RWPE2 (cell line): Measurements from ENCODE around the gene CEP72.
"Not testable (repeated sequence)": the region's sequence is repeated elsewhere in the genome, so short reads cannot be mapped to it uniquely, and the experiment has no call there.

Experiments
- ATAC-seq: fragments of 200-7000 bp; cut with Tn5 transposase; 3 replicates; pipeline ENCODE4 v1.9.1; 2021; ENCODE audit warnings: low read depth
- DNase-seq: peaks from one replicate; pipeline ENCODE4 v3.0.0-alpha.2; 2020; ENCODE audit warnings: low spot score
- H3K27ac ChIP-seq: fragments of 450-650 bp; 2 replicates; pipeline ENCODE4 v1.5.1; 2017; ENCODE audit warnings: mild to moderate bottlenecking; ENCODE audit not compliant: poor library complexity, severe bottlenecking
- H3K27me3 ChIP-seq: fragments of 250-450 bp; sonication (Bioruptor Pico); 2 replicates; pipeline ENCODE4 v1.5.1; 2021; ENCODE audit warnings: mild to moderate bottlenecking, moderate library complexity; ENCODE audit not compliant: insufficient read depth, poor library complexity, severe bottlenecking
- H3K36me3 ChIP-seq: fragments of 250-450 bp; sonication (Bioruptor Pico); 2 replicates; pipeline ENCODE4 v1.5.1; 2020; ENCODE audit warnings: low read depth, mild to moderate bottlenecking, moderate library complexity
- H3K4me1 ChIP-seq: fragments of 250-450 bp; sonication (Bioruptor Pico); 2 replicates; pipeline ENCODE4 v1.5.1; 2021; ENCODE audit warnings: mild to moderate bottlenecking, moderate library complexity; ENCODE audit not compliant: insufficient read depth, poor library complexity, severe bottlenecking
- H3K4me3 ChIP-seq: fragments of 250-450 bp; sonication (Bioruptor Pico); 2 replicates; pipeline ENCODE4 v1.5.1; 2021; ENCODE audit warnings: mild to moderate bottlenecking, moderate library complexity; ENCODE audit not compliant: severe bottlenecking
- H3K9me3 ChIP-seq: fragments of 250-450 bp; sonication (Bioruptor Pico); 2 replicates; pipeline ENCODE4 v1.5.1; 2021; ENCODE audit warnings: mild to moderate bottlenecking, moderate library complexity; ENCODE audit not compliant: severe bottlenecking
- TF ChIP-seq, protein P1 (sequence below): fragments of 450-650 bp; IDR thresholded peaks from one replicate; pipeline ENCODE4 v1.5.1; 2017; ENCODE audit warnings: mild to moderate bottlenecking, moderate library complexity; ENCODE audit not compliant: poor library complexity, severe bottlenecking

Gene CEP72

DNA sequence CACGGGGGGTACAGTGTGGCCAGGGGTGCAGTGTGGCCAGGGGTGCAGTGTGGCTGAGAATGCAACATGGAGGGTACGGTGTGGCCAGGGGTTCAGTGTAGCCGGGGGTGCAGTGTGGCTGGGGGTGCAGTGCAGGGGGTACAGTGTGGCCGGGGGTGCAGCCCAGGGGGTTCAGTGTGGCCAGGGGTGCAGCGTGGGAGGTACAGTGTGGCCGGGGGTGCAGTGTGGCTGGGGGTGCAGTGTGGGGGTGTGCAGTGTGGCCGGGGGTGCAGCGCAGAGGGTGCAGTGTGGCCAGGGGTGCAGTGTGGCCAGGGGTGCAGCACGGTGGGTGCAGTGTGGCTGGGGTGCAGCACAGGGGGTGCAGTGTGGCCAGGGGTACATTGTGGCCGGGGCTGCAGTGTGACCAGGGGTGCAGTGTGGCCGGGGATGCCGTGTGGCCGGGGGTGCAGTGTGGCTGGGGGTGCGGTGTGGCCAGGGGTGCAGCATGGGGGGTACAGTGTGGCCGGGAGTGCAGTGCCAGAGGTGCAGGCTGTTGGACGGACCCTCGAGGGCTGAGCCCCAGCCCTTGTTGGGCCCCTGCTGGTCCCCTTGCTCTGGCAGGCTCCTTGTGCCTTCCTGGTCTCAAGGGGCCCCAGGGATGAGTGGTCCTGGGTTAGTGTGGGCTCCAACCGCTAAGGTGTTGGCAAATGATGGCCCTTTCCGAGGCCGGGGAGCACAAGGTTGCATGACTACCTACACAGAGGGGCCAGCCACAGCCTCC lies 63.2 kb downstream of the CEP72 start:
- Histone ChIP-seq H3K4me3 (no peak overlapping the region), H3K9me3 (no peaks in the 10 kb centered on the region), H3K36me3 (no peaks in the 10 kb centered on the region), H3K27ac (no peak overlapping the region), H3K27me3 (peaks cover 30% of the 10 kb centered on the region), H3K4me1 (peaks cover 4% of the 10 kb centered on the region)
- DNase-seq (no peak), ATAC-seq (no peak)
- TF ChIP-seq, protein P1, sequence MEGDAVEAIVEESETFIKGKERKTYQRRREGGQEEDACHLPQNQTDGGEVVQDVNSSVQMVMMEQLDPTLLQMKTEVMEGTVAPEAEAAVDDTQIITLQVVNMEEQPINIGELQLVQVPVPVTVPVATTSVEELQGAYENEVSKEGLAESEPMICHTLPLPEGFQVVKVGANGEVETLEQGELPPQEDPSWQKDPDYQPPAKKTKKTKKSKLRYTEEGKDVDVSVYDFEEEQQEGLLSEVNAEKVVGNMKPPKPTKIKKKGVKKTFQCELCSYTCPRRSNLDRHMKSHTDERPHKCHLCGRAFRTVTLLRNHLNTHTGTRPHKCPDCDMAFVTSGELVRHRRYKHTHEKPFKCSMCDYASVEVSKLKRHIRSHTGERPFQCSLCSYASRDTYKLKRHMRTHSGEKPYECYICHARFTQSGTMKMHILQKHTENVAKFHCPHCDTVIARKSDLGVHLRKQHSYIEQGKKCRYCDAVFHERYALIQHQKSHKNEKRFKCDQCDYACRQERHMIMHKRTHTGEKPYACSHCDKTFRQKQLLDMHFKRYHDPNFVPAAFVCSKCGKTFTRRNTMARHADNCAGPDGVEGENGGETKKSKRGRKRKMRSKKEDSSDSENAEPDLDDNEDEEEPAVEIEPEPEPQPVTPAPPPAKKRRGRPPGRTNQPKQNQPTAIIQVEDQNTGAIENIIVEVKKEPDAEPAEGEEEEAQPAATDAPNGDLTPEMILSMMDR: no peak

DNA sequence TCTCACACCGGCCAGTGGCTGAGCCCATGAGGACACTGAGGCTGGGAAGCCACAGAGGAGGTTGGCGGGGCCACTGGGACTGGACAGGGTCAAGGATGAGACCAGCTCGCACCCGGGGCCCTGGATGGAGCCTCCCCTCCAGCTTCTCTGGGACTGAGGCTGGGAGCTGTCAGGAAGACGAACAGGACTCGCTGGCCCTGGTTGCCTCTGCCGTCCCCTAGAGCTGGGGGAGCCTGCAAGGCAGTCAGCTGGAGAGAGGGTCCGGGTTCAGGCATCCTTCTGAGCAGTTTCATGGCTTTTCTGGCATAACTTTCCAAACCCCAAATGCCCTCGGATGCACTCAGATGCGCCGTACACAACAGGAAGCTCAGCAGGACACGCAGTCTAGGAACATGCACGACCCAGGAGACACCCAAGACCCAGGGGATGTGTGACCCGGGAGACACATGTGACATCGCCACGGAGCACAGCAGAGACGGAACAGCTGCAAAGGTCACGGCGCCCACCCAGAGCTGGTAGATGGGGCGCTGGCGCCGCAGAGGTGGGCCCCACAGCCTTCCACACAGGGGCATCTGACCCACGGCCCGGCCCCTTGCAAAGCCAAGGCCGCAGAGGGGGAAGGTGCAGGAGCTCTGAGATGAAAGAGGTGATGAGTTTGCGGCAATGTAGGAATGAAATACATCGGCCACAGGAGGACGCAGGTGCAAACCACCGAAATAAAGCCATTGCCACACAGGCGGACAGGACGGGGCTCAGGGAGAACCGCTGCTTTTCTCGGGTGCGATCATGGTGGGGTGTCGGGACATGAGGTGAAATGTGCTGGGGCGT lies 63.9 kb downstream of the CEP72 start:
- no peak overlapping the region for H3K27ac ChIP-seq
- no peak for ATAC-seq
- TF ChIP-seq, protein P1: no peak
- H3K4me3 ChIP-seq: no peak overlapping the region
- no peaks in the 10 kb centered on the region for H3K36me3 ChIP-seq
- peaks cover 4% of the 10 kb centered on the region for H3K4me1 ChIP-seq
- peaks cover 30% of the 10 kb centered on the region for H3K27me3 ChIP-seq
- no peak for DNase-seq
- H3K9me3 ChIP-seq: no peaks in the 10 kb centered on the region

DNA sequence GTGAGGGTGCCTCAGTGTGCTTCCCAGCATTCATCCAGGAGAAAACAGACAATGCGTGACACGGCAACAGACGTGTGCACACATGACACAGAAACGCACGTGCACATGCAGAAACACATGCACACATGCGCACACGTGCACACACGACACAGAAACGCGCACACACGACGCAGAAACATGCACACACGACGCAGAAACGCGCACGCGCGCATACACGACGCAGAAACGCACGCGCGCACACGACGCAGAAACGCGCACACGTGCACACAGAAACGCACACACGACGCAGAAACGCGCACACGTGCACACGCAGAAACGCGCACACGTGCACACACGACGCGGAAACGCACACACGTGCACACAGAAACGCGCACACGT lies 64.5 kb downstream of the CEP72 start:
- ATAC-seq (no peak), DNase-seq (no peak)
- Histone ChIP-seq H3K9me3 (no peaks in the 10 kb centered on the region), H3K27ac (no peak overlapping the region), H3K36me3 (no peaks in the 10 kb centered on the region), H3K4me3 (no peak overlapping the region), H3K27me3 (peaks cover 30% of the 10 kb centered on the region), H3K4me1 (peaks cover 4% of the 10 kb centered on the region)
- TF ChIP-seq, protein P1: no peak

DNA sequence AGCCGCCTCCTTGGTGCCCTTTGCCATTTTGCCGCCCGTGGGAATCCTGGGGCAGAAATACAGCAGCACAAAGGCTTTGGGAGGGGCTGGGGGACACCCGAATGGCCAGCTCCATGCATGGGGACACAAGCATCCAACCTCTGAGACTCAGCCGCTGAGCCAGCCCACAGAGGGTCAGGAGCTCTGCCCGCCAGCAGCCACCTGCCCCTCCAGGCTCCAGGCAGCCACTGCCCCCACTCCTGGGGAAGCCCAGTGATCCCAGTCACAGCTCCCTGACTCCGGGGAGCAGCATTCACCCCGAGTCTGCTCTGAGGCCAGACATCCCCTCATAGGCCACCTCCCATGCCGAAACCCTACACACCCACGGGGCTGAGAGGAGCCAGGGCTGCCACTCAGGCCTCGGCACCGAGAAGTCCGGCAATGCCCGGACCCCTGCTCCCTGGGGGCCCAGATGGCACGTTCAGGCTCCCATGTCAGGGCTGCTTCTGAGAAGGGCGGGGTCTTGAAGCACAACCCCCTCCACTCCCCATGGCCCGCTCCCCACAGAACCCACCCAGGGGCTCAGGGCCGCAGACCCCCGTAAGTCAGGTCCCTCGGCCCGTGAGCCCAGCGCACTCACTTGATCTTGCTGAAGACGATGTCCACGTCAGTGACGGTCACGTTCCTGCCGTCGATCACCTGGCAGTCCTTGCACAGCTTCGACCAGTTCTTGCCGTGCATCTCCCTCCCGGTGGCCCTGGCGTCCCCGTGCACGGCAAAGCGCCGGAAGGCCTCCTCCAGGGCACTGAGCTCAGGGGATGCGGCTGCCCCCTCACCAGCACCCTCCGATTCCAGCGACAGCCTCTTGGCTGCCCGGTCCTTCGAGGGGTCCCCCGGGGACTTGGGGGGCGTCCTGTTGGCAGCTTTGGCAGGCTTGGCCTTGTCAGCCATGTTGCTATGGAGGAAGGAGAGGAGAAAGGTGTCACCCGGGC lies 65.3 kb downstream of the CEP72 start:
- Histone ChIP-seq H3K27me3 (peaks cover 23% of the 10 kb centered on the region), H3K27ac (no peak overlapping the region), H3K4me3 (no peak overlapping the region), H3K9me3 (no peaks in the 10 kb centered on the region), H3K4me1 (peaks cover 4% of the 10 kb centered on the region), H3K36me3 (no peaks in the 10 kb centered on the region)
- DNase-seq: no peak
- TF ChIP-seq, protein P1: no peak
- no peak for ATAC-seq

DNA sequence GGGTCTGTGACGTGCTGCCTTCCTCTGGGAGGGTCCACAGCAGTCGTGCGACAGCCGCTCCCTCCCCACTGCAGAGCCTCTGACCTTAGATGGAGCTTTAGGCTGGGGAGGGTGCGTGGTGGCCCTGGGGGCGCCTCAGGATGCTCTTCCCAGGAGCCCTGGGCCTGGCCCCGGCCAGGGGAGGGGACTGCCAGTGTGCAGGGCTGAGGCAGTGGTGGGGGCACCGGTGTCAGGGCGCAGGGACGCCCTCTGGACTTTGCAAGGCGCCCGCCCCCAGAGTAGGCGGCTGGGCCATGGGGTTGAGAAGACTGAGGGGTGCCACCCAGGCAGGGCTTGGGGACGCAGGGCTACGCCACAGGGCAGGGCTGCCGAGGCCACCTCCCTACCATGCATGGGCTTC lies 66.4 kb downstream of the CEP72 start:
- H3K27ac ChIP-seq, DNase-seq, H3K4me1 ChIP-seq, H3K36me3 ChIP-seq, H3K4me3 ChIP-seq, ATAC-seq, H3K9me3 ChIP-seq: not testable (repeated sequence)
- peaks cover 12% of the 10 kb centered on the region for H3K27me3 ChIP-seq

DNA sequence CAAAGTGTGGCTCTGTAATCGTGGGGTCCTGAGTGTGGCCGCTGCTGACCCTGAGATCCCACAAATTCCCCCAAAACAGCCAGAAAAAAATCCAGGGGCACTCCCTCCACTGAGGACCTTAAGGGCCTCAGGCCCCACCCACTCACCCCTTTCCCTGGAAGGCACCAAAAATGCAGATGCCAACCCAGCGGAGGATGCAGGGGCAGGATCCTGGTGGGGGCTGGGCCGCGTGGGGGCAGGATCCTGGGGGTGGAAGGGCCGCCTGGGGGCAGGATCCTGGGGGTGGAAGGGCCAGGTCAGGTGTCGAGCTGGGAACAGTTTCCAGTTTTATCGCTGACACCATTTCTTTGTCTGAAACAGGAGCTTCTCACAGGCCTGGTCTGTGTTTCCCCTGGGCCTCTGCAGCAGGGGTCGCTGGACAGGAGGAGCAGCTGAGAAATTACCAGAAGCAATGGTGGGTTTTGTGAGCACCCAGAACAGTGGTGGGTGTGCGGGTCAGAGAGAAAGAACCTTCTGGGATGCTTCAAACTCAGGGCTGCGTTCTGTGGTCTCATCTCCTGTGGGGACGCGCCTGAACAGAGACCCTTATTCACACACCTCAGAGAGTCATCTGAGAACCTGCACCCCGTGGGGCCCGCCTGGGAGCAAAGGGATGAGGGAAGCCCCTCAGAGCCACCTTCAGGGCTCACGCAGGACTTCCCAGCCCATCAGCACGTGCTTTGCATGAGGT lies 67.2 kb downstream of the CEP72 start:
- not testable (repeated sequence) for H3K36me3 ChIP-seq, H3K27me3 ChIP-seq, H3K4me3 ChIP-seq, ATAC-seq, DNase-seq, H3K4me1 ChIP-seq, H3K9me3 ChIP-seq, H3K27ac ChIP-seq
